Activated CD4-positive, CD25-positive, alpha-beta regulatory T cell treated with anti-CD3 and anti-CD28 coated beads, Interleukin-2, amount 50 U/mL, for 16 hours (primary cell): ENCODE data around the gene GNG7.
"Not testable (repeated sequence)": the region's sequence is repeated elsewhere in the genome, so short reads cannot be mapped to it uniquely, and the experiment has no call there.

Experiments used
- DNase-seq: peaks from one replicate; pipeline ENCODE4 v3.0.0-alpha.2; 2020; ENCODE audit warnings: low read depth, low spot score

GNG7 gene

DNA sequence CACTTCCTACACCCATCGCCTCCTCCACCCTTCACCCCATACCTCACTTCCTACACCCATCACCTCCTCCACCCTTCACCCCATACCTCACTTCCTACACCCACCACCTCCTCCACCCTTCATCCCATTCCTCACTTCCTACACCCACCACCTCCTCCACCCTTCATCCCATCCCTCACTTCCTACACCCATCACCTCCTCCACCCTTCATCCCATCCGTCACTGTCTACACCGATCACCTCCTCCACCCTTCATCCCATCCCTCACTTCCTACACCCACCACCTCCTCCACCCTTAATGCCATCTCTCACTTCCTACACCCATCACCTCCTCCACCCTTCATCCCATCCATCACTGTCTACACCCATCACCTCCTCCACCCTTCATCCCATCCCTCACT, 10.7 kb upstream of the GNG7 start:
- not testable (repeated sequence) for DNase-seq

DNA sequence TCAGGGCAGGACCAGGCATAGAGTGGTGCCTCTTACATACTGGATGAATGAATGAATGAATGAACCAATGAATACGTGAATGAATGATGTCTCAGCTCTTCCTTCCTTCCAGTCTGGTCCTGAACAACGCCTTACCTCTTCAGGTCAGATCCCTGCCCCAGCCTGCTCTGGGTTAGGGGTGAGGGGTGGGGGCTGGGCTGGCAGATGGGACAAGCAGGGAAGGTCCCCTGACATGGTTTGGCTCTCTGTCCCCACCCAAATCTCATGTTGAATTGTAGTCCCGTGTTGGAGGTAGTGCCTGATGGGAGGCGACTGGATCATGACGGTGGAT, 9.3 kb upstream of the GNG7 start:
- no peak for DNase-seq

DNA sequence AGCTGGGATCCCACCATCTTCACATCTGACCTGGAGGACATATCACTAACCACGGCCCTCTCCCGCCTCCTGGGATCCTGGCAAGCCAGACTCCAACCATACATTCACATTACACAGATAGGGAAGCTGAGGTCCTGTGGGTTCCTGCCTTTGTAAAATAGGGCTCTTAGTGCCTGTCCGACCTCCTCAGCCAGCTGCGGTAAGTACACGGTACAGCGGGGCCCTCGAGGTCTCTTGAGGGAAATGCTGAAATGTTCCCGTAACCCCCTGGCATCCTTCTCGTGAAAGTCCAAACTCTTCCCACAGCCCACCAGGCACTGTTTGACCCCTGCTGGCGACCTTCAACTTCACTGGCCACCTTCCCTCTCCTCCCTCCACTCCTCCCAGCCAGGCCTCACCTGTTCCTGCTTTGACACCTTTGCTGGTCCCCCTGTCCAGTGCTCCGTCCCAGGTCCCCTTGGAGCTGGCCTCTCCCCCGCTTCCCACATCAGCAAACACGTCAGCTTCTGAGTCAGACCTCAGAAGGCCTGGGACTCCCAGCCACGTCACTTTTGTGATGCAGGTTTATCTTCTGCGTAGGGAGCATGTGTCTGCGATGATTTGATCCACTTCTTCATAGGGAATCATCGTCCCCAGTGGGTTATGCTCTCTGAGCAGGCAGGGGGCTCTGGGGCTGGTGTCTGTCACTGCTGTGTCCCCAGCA, 8.8 kb upstream of the GNG7 start:
- no peak for DNase-seq

DNA sequence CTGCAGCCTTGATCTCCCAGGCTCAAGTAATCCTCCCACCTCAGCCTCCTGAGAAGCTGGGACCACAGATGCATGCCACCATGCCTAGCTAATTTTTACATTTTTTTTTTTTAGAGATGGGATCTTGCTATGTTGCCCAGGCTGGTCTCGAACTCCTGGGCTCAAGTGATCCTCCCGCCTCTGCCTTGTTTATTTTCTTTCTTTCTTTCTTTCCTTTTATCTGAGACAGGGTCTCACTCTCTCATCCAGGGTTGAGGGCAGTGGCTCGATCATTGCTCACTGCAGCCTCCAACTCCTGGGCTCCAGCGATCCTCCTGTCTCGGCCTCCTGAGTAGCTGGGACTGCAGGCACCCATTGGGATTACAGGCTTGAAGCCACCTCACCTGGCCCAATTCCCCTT, 3.8 kb upstream of the GNG7 start:
- no peak for DNase-seq

DNA sequence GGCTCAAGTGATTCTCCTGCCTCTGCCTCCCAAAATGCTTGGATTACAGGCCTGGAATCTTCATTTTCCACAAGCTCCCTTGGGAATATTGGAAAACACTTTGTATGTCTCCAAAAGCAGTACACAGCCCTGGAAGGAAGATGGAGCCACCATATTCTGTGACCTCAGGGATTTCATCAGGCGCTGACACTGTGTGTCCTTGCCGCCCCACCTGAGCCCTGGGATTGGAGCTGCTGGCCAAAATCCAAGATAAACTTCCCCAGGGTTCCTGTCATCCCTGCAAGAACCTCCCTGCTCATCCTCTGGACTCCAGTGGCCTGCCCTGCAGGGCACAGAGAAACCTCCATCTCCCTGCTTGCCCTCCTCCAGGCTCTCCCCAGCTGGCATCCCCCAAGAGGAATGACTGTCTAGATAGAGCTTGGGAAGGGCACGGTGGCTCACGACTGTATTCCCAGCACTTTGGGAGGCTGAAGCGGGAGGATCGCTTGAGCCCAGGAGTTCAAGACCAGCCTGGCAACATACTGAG, 1.3 kb upstream of the GNG7 start:
- DNase-seq, result no peak

DNA sequence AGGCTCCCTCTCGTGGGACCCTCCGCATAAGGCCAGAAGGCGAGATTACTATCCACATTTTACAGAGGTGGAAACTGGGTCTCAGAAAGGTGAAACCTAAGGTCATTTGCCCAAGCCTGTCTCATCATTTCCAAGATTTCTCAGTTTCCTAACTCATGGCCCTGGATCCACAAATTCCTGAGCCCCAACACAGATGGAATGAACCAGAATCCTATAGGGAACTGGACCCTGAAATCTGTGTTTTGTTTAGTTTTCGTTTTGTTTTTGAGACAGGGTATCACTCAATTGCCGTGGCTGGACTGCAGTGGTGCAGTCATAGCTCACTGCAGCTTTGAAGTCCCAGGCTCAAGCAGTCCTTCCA, 563 bp upstream of the GNG7 start:
- DNase-seq, result no peak

DNA sequence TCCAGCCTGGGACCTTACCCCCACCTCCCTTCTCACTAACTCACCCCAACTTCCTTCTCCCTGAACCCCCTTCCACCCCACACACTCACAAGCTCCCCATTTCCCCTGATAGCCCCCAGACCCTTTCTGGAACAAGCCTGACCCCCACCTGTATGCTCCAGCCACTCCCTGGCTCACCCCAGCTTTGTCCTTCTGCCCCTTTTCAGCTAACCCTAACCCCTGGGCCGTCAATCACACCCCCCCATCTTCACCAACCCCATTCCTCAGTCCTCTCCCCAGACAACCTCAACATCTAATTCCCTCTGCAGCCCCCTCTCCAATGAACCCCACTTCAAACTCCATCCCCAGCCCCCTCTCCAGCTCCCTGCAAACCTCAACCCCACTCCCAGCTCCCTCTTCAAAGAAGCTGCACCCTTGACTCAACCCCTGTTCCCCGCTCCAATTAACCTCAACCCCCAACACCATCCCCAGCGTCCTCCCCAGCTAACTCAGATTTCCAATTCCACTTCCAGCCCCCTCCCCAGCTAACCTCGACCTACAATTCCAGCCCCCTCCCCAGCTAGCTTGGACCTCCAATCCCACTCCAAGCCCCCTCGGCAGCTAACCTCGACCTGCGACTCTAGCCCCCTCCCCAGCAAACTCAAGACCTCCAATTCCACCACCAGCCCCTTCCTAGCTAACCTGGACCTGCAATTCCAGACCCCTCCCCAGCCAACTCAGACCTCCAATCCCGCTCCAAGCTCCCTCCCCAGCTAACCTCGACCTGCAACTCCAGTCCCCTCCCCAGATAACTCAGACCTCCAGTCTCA, 929 bp downstream of the GNG7 start:
- DNase-seq, result no peak

DNA sequence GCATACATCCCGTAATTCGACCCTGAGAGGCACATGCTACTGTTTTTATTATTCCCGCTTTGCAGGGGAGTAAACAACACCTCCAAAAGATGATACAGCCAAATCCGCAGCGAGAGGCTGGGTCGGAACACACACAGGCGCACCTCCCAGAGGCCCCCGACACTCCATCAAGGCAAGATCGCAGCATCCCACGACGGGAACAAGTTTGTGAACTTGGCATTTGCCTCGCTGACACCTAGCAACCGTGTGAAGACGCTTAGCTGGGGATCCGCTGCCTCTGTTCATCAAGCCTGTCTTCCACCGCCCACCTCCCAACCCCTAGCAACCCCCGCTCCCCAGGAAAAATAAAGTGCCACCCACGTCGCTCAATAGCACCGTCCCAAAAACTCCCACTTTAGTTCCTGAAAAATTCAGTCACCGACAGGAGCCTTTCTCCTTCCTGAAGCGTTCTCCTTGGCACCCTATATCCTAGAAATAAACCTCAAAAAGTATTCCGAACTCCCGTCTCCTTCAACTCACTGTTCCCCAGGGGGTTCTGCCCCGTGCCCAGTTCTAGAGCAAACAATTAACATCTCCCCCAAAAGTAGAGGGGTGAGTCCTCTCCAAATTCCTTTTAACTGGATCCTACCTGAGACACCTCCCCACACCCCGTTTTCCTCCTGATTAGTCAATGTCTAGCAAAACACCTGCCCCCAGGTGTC, 1.7 kb downstream of the GNG7 start:
- no peak for DNase-seq

DNA sequence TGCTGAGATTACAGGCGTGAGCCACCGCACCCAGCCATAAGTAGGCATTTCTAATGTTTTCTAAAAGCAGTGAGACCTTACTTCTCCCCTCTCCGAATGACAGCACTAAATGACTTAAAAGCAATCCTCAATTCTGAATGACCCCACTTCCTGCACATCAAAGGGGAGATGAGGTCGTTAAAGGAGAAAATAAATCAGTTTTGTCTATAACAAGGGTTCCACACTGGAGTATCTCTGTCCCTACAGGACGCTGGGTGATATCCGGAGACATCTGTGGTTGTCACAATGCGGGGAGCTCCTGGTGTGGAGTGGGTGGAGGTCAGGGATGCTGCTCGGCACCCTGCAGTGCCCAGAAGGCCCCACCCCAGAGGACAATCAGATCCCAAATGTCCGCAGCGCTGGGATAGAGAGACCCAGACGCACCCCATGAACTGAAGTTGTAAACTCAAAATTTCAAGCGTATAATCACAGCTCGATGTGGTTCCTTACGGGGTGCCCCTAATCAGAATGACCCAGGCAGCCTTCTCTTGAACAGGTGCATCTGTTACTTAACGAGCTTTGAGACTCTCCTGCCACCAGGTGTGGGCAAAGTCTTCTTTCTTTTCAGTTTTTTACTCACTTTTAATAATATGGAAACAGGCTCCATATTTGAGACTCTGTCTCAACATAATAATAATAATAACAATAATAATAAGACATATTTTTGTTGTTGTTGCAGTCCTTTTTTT, 2.9 kb downstream of the GNG7 start:
- DNase-seq, result no peak

DNA sequence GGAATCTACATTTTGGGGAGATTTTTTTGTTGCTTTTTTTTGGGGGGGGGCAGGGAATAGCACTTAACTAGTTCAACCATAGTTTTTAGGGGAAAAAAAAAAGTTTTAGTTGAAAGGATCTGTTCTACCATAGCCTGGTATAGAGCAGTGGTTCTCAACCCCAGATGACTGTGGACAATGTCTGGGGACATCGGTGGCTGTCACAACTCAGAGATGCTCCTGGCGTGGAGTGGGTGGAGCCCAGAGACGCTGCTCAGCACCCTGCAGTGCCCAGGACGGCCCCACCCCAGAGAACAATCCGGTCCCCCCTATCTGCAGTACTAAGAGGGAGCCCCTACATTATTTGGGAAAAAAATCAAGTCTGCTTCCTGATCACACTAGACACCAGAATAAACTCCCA, 8.3 kb downstream of the GNG7 start:
- DNase-seq, result no peak

DNA sequence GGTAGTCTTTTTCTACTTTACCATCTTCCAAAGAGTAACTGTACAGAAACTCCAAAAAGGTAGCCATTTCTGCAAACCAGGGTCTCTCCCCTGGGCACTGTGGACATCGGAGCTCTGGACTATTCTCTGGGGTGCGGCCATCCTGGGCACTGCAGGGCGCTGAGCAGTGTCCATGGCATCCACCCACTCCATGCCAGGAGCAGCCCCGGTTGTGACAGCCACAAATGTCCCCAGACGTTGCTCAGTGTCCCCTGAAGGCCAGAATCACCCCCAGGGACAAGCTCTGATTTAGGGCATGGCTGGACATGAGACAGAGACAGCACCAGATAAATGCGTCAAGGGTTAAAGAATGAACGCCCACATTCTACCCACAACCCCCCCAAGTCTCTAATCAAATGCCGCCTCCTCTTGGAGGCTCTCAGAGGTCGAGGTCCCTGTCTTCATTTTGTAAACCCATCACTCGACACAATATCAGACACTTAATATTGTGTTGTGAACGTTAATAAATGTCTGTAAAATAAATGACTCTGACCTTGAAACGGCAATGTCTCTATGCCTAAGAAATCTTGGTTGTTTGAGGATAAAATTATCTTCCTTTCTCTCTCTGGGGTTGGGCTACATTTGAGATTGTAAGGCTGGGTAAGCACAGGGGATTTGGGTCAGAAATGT, 8.9 kb downstream of the GNG7 start:
- DNase-seq, result no peak

DNA sequence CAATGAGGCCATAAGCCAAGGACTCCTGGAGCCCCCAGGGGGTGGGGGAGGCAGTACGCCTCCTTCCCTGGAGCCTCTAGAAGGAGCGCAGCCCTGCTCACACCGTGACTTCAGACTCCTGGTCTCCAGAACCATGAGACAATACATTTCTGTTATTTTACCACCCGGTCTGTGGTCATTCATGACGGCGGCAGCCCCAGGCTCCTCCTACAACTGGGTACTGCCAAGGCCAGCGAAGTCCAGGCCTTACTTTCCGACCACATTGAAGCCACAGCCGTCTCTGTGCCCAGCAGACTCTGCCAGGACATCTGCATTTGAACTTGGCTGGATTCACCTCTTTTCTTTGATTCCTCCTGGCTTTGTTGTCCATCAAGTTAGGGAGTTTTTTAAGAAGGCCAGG, 10.5 kb downstream of the GNG7 start:
- DNase-seq, result no peak

DNA sequence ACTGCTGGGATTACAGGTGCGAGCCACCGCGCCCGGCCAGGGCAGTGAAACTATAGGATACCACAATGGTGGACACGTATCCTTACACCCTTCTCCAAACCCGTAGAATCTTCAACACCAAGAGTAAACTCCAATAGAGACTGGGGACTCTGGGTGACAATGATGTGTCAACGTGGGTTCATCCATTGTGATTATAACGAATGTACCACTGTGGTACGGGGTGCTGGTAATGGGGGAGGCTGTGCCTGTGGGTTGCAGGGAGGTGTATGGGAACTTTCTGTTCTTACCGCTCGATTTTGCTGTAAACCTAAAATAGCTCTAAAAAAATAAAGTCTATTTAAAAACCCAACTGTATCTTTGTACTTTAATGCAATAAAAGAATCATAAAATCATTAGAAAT, 11.6 kb downstream of the GNG7 start:
- no peak for DNase-seq

DNA sequence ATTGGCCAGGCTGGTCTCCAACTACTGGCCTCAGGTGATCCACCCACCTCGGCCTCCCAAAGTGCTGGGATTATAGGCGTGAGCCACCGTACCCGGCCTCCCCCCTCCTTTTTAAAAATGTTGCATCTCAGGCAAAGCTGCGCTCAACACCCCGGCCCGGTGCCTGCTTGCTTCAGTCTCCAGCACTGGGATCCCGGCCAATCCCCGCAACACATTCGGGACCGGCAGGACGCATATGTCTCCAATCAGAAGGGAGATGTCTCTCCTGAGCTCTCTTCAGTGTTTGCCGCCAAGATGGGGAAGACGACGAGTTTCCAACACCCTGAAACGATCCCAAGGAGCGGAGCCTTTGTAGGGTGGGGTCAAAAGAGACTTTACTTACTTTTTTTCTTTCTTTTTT, 16.1 kb downstream of the GNG7 start:
- no peak for DNase-seq

DNA sequence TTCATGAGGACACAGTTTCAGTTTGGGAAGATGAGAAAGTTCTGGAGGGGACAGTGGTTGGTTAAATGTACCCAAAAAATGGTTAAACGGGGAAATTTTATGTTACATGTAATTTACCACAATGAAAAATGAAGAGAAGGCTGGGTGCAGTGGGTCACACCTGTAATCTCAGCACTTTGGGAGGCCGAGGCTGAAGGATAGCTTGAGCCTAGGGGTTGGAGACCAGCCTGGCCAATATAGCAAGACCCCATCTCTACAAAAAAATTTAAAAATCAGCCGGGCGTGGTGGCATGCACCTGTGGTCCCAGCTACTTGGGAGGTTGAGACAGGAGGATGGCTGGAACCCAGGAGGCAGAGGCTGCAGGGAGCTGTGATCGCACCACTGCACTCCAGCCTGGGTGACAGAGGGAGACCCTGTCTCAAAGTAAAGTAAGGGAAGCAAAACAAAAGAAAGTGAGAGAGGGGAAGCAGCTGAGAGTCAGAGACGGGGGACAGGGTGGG, 17.2 kb downstream of the GNG7 start:
- no peak for DNase-seq

DNA sequence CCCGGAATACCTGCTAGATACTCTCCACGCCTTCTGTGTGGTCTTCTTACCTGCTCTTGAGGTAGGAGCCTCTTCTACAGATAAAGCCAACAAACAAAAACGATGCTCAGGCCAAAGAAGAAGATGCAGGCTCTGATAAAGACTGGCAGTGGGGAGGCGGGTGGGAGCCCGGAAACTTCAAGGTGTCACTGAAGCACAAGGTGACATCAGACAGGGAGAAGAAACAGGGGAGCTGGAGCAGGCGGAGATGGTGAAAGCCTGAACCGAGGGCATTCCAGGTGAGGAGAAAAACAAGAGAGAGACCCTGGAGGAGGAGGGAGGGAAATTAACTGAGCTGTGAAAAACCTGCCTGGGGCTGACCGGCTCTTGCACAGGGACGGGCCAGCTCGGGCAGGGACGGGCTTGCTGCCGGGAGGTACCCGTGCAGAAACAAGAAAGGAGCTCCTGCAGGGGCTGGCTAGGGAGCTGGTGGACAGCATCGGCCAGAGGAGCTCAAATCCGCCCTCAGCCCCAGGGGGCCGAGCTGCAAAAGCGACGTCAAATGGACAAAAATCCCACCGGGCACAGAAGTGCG, 19.0 kb downstream of the GNG7 start:
- DNase-seq, result no peak

DNA sequence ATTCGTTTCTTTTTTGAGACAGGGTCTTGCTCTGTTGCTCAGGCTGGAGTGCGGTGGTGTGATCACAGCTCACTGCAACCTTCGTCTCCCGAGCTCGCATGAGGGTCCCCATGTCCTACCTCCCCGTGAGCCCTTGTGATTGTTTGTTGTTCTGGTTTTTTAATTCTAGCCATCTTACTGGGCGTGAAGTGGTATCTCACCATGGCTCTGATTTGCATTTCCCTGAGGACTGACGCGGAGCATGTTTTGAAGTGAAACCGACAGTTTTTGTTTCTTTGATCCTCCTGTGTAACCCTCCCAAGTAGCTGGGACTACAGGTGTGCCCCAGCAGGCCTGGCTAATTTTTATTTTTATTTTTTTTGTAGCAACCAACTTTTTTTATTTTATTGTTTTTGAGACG, 21.7 kb downstream of the GNG7 start:
- DNase-seq, result no peak

DNA sequence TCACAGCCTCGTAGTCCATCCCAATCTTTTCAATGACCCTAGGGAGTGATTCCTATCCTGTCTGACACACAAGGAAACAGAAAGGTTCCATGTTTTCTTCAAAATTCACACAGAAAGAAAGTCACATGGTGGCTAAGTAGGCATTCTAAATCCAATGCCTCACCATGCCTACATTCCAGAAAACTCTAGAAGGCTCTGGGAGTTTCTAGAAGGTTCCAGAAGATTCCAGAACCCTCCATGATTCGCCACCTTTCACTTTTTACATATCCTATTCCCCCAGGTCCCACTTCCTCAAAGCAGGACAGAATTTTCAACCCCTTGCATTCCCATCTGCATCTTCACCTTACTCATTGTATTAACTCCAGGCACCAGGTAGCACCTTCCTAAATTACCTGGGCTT, 23.1 kb downstream of the GNG7 start:
- no peak for DNase-seq

DNA sequence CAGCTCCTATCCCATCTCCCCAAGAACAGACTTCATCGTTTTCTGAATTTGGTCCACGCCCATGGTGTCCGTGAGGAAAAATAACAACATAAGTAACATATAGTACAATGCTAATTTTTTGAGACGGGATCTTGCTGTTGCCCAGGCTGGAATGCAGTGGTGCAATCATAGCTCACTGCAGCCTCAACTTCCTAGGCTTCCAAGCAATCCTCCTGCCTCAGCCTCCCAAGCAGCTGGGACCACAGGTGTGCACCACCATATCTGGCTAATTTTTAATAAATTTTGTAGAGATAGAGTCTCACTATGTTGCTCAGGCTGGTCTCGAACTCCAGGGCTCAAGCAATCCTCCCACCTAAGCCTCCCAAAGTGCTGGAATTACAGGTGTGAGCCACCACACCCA, 23.5 kb downstream of the GNG7 start:
- DNase-seq, result not testable (repeated sequence)

DNA sequence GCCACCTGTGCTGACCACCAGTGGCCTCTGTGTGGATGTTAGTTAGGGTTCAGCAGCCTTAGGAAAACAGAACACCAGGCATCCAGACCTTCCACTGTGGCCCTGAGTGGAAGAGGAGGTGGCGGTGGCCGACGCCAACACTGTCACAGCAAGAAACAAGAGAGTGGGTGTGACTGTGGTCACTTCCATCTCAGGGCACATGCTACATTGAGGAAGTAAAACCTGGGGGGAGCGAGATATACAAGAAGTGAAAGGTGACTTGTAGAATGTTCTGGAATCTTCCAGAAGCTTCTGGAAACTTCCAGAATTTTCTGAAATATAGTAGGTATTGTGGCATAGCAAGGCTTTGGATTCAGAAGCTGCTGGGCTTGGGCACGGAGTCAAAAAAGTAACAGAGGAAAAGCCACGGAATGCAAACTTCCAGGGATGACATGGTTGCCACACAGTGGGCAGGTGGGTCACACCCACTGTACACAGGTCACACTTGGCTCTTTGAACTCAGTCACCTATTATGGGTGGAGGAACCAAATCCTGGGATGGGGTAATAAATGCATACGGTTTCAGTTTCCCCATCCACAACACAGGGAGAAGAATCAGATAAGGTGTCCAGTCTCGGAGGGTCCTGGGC, 24.3 kb downstream of the GNG7 start:
- DNase-seq, result no peak

DNA sequence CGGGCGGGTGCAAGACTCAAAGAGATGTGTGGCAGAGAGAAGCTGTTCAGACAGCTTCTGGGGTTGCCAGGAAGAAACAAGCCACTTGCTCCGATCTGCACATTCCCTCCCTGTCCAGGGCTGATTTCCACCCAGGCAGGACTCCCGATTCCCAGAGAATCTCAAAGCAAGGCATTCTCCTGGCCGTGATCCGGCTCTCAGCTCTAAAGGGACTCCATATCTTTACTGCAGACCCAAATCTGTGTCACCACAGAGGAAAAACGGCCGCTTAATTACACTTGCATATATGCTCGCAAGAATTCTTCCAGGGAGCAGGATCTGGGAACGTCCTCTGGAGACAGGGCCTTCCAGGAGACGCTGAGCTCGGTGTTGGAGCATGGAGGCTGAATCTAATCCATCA, 25.7 kb downstream of the GNG7 start:
- no peak for DNase-seq
